Measurements from ENCODE around the gene ADAT3.

ADAT3 gene

DNA sequence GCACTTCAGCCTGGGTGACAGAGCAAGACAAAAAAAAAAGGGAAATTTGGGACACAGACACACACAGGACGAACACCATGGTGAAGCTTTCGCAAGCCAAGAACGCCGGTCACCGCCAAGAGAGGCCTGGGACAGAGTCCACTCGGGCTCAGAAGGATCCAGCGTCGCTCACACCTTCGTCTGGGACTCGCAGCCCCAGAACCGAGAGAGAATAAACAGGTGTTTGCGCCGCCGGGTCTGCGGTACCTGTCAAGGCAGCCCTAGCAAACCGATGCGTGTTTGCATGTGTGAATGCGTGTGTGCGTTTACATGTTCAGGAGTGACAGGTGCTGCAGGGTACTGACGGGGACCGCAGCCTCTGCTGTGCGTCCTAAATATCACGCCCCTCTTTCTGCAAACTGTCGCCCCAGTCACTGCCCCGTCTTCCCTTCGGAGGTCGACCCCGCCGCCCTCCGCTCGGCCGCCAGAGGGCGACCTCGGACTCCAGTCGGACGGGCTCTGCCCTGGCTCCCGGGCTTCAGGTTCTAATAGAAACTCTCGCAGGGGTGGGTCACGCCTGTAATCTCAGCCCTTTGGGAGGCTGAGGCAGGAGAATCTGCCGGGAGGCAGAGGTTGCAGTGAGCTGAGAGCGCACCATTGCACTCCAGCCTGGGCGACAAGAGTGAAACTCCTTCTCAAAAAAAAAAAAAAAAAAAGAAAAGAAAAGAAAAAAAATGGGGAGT, 24.0 kb downstream of the ADAT3 start:
- DNase-seq (ENCODE audit: low read depth) = no peak
- TF ChIP-seq CTCF (conservative IDR thresholded peaks at IDR 0.05; ENCODE audit: low read depth, low read length) = peak; percentile 84
- H3K4me3 ChIP-seq (ENCODE audit: low read length) = peak overlapping the region; percentile 30

DNA sequence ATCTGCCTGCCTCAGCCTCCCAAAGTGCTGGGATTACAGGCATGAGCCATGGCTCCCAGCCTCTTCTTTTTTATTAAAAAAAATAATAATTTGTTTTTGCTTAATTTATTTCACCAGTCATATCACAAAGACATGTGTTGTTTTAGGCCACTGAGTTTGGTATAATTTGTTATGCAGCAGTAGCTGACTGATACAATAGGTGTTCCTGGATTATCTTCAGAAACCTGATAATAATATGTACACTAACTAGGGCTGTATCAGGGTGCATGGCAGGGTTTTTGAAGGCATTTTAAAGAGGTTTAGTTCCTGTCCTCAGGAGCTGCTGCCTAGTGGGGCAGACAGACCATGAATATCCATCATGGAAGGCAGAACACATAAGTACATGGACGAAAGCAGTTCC, 26.2 kb downstream of the ADAT3 start:
- no peak for DNase-seq (ENCODE audit: low read depth)
- no peak for TF ChIP-seq CTCF (conservative IDR thresholded peaks at IDR 0.05; ENCODE audit: low read depth, low read length)
- no peak overlapping the region for H3K4me3 ChIP-seq (ENCODE audit: low read length)

DNA sequence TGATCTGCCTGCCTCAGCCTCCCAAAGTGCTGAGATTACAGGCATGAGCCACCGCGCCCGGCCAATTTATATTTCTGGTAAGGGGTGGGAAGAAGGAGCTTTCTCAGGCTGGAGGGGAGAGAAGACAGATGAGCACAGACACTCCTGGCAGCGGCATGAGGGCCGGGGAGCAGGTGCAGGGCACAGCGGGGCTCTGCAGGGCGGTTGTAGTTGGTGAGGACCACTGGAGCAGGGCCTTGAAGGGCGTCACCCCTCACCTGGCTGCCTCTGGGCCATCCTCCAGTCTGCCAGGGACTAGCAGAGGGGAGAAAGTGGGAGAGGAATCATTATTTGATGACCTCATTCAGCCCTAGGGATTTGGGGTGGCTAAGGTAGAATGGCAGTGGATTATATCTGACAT, 27.2 kb downstream of the ADAT3 start:
- no peak for TF ChIP-seq CTCF (conservative IDR thresholded peaks at IDR 0.05; ENCODE audit: low read depth, low read length)
- no peak for DNase-seq (ENCODE audit: low read depth)
- no peak overlapping the region for H3K4me3 ChIP-seq (ENCODE audit: low read length)

DNA sequence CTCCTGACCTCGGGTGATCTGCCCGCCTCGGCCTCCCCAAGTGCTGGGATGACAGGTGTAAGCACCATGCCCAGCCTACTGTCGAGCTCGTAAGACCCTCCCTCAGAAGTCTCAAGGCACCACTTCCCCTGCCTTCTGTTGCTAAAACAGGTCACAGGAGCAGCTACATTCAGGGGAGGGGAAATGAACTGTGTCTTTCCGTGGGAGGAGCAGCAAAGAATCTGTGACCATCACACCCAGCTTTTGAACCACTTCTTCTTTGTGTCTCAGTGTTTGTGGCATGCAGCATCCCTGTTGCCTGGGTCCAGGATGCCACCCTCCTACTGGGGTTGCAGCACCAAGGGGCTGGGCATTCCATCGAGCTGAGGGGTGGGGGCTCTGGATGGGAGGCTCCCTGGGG, 28.0 kb downstream of the ADAT3 start:
- DNase-seq (ENCODE audit: low read depth) = no peak
- no peak for TF ChIP-seq CTCF (conservative IDR thresholded peaks at IDR 0.05; ENCODE audit: low read depth, low read length)
- no peak overlapping the region for H3K4me3 ChIP-seq (ENCODE audit: low read length)

DNA sequence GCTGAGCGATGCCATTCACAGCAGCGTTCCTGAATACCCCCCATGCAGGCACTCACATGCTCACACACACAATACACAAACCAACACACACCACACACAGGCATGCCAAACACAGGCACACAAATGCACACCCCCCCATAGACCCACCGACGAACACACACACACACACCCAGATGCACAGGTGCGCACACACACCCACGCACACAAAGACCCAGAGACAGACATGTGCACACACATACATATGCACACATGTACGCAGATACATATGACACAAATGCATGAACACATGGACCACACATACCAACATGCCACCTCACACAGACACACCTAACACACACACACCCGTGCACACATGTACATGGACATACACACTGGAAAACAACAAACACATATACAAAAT, 28.7 kb downstream of the ADAT3 start:
- no peak for TF ChIP-seq CTCF (conservative IDR thresholded peaks at IDR 0.05; ENCODE audit: low read depth, low read length)
- no peak for DNase-seq (ENCODE audit: low read depth)
- no peak overlapping the region for H3K4me3 ChIP-seq (ENCODE audit: low read length)

DNA sequence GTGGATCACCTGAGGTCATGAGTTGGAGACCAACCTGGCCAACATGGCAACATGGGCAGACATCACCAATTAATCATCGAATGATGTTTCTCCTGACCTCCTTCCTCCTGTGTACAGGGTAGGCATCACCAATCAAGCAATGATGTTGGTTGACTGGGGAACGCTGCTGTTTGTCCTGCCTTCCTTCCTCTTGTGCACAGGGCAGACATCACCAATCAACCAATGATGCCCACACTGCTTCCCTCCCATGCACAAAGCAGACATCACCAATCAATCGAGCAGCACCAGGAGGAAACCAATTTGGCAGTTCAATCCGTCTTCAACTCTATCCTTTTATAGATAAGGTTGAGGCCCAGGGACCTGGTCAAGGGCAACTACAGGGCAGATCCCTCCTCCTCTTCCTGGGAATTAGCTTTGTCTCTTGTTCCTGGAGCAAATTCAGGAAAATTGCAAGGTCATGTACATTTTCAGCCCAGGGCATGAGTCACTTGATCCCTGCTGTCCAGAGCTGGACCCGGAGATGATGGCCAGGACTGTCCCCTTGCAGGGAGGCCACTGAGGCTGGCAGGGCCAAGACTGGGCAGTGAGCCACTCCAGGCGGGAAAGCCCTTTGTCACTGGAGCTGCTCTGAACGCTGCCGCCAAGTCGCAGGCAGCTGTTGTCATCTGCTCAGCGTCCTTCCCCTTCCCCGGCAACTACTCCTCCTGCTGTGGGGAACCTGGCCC, 30.4 kb downstream of the ADAT3 start:
- TF ChIP-seq CTCF (conservative IDR thresholded peaks at IDR 0.05; ENCODE audit: low read depth, low read length) = no peak
- DNase-seq (ENCODE audit: low read depth) = no peak
- no peak overlapping the region for H3K4me3 ChIP-seq (ENCODE audit: low read length)

DNA sequence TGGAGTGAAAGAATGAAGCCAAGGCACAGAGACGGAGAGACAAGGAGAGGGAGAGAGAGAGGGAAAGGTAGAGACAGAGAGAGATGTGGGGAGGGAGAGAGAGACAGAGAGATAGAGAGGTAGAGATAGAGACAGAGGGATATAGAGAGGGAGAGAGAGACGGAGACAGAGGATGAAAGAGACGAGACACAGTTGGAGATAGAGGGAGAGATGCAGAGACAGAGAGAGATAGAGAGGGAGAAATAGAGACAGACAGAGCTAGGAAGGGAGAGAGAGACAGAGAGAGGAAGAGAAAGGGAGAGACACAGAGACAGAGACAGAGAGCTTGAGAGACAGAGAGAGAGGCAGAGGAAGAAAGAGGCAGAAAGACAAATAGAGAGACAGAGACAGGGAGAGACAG, 31.2 kb downstream of the ADAT3 start:
- DNase-seq (ENCODE audit: low read depth) = no peak
- TF ChIP-seq CTCF (conservative IDR thresholded peaks at IDR 0.05; ENCODE audit: low read depth, low read length) = no peak

More for the DNA sequence above, 31.2 kb downstream of the ADAT3 start:
- no peak overlapping the region for H3K4me3 ChIP-seq (ENCODE audit: low read length)

All from retinal pigment epithelial cell (primary cell).